Iris pigment epithelial cell (primary cell): Measurements from ENCODE around the gene DUSP3.

Experiments
- DNase-seq: peaks from one replicate; pipeline ENCODE4 v3.0.0-alpha.2; 2011; ENCODE audit warnings: low read depth

DUSP3 gene

DNA sequence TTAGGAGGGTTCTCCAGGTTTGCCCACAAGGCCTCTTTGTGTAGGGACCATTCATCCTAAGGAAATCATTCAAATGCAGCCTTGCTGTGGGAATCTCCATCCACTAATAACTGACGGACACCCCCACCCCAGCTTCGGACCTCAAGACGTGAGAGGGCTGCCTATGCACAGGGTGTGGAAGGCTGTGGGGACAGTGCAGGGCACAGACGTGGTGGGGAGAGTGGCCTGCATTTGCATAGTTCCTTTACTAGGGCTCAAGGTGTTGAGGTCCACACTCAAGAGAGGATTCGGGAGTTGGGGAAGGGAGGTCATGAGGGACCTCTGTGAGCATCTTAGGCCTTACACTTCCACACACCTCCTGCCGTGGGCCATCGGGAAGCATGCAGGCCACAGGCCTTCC is 9.8 kb downstream of the DUSP3 start:
- no peak for DNase-seq

DNA sequence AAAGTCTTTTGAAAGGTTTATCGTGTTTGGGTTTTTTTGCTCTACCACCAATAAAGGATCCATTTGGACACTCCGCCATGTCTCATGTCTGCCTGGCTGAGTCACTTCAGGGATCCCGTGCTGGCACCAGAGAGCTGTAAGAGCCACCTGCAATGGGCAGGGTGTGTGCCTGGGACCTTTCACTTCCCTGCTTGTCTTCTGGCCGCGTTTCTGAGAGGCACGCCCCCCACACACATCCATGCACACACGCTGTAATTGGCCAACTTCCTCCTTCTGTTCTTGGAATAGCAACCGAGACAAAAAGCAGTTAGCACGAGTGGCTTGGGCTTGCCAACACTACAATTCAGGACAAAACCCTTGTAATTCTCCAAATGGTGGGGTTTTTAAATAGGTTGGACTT is 10.4 kb downstream of the DUSP3 start:
- DNase-seq, result no peak

DNA sequence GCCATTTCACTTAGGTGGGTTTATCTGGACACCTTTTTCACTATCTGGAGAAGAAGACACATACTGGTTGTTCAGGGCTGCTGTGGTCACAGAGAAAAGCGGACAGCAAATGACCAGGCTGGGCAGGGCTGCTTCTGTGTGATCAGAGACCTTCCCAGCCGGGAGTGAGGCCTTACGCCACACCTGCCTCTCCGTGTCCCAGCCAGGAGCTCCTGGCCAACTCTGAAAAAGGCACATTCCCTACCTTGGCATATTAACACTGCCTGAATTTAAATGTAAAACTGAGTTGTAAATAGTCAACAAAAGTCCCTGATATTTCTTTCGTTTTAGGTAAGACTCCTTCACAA is 11.1 kb downstream of the DUSP3 start:
- DNase-seq, result no peak

DNA sequence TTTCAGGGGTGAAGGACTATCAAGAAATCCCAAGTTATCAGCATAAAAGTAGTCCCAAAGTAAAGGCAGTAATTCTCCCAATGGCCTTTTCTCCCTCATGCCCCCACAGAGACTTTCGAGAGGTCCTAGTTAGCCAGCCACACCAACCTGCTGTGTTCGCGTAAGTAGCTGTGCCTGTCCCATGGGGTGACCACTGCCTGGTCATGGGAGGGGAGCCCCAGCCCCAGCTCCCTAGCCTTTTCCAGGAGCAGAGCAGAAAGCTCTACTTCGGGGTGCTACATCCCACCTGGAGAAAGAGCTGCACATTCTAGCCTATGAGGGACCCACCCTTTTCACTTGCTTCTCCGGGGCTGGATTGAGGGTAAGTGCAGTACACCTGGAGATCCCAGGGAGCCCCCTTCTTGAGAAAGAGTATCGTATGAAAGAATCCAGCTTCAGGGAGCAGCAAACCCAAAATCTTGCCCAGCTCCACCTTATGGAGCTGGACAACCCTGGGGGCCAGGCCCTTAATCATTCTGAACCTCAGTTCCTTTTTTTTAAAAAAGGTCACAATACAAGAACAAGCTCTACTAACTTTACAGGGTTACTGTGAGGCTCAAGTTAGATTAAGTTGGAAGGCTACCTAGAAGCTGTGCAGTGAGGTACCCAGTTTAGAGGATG is 11.6 kb downstream of the DUSP3 start:
- DNase-seq, result no peak

DNA sequence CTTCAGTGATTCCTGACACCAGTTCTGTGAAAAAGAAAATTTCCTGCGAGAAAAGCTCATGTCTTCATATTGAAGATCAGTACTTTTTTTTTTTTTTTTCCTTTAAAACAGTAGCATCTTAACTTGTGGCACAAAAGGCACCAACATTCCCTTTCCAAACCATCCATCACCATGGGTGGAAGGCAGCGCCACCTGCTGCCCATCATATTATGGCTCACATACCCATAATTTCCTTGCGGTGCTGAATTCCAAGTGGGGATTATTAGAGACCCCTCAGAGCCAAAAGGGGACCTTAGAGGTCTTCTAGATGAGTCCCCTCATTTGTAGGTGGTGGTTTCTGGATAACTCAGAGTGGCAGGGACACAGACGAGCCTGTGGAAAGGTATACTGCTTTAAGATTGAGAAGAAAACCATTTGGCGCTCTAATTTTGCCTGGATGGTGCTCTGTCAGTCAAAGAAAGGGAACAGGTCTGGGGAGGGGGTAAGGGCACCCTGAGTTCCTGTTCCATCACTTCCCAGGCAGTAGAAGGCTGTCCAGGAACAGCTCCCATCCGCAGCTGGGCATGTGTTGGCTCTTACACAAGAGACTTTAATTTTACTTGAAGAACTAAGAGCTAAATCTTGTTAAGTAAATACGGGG is 12.2 kb downstream of the DUSP3 start:
- peak; percentile 45 for DNase-seq

DNA sequence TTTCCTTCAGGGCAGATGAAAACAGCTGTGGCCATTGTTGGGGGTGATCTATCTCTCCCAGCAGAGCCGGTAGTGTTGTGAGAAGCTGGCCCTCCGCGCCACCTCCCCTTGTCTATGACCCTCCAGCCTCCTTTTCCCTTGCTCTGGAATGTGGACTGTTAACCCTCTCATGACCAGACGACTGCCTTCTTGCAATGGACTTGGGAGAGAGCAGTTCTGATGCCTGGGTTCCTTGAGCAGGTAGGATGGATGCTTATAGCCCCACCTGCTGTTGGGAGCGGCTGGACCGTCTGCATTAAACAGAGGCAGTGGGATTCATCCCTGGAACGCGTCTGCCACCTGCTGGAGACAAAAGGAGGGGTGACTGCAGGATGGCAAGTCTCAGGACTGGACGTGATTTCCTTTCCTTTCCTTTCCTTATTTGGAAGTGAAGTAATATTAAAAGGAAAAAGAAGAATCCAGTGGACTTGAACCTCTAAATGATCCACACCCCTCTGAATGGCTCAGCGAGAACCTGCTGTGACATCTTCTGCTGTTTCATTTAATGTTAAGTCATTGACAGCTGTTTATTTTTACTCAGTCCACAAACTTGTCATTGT is 18.4 kb downstream of the DUSP3 start:
- DNase-seq, result peak; percentile 88

DNA sequence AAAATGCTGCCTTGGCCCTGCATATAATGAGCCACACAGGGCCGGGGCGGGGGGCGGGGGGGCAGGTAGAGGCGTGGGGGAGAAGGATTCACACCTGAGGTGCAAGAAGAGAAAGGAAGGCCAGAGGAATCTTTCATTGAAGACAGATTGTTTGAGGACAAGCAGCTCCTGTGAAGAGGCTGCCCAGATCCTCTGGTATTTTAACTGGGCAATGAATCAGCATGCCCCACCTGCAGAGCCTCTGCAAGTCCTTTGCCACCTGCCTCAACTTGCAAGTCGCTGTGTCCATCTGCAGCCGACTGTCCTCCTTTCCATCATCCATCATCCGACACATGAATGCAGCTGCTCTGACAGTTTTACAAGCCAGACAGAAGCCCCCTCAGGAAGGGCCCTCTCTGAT is 18.9 kb downstream of the DUSP3 start:
- no peak for DNase-seq

DNA sequence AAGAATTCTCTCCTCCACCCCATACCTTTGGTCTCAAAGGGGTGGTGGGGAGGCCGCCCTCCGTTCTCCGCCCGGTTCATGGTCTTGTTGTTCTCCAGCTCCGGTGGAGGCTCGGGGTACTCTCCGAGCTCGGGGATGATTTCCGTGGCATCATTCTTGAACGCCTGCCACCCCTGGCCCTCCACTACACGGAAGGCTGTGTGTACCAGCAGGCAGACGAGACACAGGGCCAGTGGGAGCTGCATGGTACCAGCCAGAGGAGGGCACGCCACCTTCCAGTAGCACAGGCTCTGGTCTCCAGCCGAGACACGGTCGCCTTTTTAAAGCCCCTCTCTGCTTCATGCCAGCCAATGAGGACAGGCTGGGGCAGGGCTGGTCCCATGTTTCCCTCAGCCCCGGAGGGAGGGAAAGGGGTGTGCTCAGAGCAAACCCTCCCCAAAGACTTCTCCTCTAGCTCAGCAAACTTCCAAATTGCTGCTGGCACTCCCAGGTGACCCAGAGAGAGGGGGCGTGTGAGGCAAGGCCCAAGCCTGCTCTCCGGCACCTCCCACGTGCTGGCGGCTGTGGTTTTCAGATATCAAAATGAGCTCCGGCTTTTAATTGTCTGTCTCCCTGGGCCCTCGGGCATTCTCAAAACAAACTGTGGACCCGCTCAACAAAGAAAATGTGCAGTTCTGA is 20.1 kb downstream of the DUSP3 start, which contains the start of gene SOST:
Gene SOST (minus strand): TSS at position 295 of the 678 bp plus-strand sequence. CDS start 50 bp downstream, at position 245.
- DNase-seq, result no peak

DNA sequence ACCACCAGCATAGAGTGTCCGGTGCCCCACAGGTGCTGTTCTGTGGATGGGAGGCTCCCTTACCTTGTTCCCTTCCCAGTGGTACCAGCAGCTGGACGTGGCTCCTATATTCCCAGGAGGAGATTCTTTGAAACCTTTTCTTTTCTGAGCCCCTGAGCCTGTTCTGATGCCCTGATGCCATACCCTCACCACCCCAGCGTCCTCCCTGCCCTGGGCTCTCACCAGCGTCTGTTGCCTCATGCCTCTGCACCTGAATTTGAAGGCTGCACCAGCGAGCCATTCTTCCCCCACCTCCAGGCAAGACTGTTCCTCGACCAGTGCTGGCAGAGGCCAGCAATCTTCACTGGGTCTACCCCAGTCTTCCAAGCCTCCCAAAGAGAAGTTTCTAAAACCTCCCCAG is 20.7 kb downstream of the DUSP3 start:
- no peak for DNase-seq

DNA sequence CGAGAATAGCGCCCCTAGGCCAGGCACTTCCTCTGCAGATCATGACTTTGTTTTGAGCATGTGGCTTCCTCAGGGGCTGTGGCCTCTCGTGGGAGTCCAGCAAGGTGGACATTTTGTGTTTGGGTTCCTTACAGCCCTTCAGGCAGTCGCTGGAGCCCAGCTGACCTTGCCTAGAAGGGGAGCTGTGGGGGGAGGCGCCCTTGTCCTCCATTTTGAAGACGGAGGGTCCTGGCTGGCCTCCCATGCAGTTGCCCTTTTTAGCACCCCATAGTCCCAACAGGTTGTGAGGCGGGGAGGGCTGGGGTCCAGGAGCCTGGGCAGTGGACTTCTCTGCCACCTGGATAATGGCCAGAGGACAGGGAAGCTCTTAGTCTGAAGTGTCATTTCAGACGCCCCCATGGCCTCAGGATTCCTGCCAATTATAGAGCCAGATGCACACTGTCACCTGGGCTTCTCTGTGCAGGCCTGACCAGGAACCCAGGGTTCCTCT is 21.6 kb downstream of the DUSP3 start:
- no peak for DNase-seq

DNA sequence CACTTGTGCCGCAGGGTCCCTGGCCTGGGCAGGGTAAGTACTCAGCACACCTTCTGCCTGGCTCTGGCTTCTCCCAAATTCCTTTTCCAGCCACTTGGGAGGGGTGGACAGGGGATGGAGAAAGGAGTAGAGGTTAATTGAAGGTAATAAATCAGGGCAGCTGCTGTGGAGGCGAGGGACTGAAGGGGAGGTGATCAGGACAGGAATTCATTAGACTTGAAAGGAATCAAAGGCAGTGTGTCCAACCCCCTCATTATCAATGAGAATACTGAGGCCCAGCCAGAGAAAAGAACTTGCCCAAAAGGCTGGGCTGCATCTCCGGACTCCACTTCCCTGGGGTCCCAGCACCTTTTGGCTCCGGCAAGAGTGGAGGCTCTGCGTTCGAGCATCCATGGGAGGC is 22.6 kb downstream of the DUSP3 start:
- no peak for DNase-seq

DNA sequence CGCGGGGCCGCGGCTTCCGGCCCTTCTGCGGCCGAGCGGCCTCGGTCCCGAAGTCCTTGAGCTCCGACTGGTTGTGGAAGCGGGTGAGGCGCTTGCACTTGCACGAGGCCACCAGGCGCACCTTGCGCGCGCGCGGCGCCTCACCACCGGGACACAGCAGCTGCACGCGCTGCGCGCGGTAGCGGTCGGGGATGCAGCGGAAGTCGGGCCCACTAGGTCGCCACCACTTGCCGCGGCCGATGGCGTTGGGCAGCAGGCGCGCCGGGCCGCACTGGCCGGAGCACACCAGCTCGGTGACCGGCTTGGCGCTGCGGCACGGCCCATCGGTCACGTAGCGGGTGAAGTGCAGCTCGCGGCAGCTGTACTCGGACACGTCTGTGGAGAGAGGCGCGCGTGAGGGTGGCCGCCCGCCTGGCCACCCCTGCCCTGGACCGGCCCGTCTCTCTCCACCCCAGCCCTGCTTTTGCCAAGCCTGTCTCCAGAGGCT is 23.3 kb downstream of the DUSP3 start:
- DNase-seq, result peak; percentile 28

DNA sequence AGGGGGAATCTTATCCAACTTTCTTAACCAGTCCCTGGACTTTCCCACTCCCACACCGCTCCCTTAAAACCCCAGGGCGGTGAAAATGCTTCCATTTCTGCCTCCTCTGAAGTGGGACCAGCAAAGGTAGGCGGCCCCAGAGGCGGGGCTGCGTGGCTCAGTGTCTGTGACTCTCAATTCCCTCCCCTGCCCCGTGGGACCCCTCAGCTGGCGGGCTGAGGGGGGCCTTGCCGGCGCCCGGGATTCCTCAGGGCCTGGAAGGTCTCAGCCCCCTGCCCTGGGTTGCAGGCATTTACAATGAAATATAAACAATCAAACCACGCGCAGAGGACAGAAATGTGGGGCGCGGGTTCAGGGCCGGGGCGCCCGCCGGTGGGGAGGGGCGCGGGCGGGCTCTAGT is 23.8 kb downstream of the DUSP3 start:
- no peak for DNase-seq

DNA sequence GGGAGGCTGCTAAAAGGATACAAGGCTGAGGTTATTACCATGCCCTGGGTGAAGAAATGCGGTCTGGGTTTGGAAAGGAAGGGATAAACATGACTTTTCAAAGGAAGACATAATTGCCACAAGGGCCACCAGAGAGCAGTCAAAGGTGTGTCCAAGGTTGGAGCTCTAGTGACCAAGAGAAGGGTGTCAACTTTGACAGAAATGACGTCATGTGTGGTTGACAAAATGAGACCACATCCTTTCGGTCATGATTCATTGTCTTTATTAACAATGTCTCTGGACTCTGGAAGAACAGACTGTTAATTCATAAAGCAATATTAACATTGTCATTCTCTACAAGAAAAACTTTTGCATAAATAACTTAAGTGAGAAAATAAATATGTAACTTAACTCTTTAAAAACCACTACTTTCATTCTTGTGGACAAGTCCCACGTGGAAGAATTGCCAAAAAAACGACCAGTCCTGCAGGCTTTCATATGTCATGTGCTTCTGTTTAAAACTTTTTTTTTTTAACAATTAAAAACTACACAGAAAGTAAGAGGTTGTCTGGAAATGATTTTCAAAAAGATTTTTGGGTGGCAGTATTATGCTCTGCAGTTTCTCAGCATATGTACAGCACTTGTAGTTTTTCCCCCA is 25.2 kb downstream of the DUSP3 start:
- DNase-seq, result no peak

DNA sequence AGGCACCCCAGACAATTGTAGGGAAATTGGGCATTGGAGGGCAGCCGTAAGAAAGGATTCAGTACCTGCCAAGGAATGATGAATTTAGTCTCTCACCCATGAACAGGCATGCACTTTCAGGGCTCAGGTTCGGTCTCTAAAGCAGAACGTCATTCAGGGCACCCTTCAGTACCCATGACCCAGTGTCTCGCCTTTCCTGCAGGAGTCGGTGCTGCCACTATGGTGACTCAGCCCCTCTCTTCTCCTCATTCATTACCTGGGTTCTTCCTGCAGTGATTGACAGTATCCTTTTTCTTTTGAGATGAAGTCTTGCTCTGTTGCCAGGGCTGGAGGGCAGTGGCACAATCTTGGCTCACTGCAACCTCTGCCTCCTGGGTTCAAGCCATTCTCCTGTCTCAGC is 28.6 kb downstream of the DUSP3 start:
- no peak for DNase-seq

DNA sequence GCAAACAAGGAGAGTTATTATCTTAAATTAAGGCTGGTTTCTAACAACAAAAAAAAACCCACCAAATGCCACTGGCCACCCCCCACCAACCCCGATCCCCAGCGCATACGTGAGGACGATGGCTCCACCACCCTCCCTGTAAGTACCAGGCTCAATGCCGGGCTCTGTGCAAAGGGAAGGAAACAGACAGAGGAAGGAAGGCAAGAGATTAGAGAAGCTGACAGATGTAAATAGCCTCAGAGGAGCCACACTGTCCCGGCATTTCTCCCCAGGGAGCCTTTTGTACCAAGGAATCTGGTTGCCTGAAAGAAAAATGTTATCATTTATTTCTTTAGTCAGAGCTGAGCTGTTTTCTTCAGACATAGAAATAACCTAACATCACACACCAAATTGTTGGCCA is 33.2 kb downstream of the DUSP3 start:
- DNase-seq, result no peak

DNA sequence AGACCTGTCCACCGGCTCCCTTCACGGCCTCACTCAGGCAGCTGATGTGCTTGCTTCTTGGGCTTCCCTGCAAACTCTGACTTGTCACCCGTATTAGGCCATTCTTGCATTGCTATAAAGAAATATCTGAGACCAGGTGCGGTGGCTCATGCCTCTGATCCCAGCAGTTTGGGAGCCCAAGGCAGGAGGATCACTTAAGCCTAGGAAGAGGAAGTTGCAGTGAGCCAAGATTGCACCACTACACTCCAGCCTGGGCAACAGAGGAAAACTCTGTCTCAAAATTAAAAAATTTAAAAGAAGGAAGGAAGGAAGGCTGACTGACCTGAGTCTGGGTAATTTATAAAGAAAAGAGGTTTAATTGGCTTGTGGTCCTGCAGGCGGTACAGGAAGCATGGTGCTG is 37.1 kb downstream of the DUSP3 start:
- DNase-seq, result no peak

DNA sequence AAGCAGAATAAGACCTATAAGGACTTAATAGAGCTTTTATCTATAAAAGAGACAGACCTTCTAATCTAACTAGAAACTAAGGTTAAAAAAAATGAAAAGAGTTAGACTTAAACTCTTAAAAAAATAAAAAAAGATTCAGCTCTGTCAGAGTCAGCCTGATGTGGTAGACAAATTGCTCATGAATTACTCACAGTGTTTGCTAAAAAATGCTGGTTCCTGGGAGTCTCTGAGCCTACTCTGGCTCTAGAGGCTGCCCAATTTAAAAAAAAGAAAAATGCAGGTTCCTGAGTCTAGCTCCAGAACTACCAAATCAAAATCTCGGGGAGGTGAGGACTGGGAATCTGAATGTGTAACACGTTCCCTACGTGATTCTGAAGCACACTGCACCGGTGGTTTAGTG is 38.2 kb downstream of the DUSP3 start:
- peak; percentile 38 for DNase-seq

DNA sequence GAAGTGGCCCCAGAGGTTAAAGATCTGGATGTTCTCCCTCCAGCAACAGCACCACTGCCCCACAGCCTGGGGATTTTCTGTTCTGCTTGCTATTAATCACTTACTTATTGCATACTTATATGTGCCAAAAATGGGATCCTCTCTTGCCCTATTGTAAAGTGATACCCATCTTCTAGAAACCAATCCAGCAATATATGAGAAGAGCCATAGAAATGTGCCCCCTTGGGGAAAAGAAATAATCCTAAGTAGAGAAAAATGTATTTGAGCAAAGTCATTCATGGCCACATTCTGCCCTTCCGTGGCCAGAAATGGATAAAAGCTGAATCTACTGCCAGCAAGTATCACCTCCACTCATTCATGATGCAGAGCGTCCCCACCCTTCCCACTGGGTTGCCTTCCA is 41.1 kb downstream of the DUSP3 start:
- DNase-seq, result no peak

DNA sequence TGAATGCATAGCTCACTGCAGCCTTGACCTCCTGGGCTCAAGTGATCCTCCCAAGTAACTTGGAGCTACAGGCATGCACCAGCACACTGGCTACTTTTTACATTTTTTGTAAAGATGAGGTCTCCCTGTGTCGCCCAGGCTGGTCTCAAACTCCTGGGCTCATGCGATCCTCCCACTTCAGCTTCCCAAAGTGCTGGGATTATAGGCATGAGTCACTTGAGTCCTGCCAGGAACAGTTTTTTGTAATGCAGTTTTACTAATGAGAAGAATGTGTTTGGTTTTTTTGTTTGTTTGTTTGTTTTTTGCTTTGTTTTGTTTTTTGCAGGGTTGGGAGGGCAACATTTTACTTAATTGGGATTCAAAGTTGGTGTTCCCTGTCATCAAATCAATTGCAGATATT is 42.4 kb downstream of the DUSP3 start:
- DNase-seq, result no peak

DNA sequence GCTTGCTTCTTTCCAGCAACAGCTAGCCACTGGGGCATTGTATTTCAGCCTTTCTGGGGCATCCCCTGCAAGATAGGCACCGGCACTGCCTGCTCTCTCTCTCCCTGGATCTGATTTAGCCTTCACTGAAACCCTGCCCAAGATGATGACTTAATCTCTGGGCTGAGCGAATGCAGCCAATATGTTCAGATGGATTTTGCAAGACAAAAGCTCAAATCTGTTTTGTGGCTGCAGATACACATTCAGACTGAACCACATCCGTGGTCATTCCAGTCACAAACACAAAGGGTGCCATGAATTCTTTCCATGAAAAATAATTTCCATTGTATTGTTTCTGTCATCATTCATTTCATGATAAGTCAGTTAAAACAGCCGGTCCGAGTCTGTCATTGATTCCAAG is 44.4 kb downstream of the DUSP3 start:
- peak; percentile 87 for DNase-seq

DNA sequence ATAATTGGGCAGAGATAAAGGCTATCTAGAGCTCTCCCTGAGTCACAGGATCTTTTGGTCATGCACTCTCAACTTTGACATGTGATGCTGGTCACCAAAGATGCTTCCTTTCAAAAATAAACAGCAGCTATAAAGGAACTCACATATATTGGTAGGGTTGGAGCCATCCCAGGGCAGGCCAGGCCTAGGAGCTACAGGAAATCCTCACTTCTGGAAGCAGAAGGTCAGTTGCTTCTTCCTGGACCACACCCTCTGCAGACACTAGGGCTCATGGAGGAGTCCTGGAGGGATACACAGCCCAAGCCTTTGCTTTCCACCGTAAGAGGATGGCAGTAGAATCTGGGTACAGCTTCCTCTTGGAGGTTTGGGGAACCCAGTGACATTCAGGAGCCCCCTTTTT is 44.8 kb downstream of the DUSP3 start:
- no peak for DNase-seq
